Vagina (tissue), 2 donors: ENCODE results near the gene ZNF514. TPM values are rescaled to one million over a fixed set of nuclear protein-coding genes. Genes with fewer than 3 reads are reported as not detected.

Source experiments
- DNase-seq, 2 donors: peaks; one replicate each; pipeline ENCODE4 v3.0.0-alpha.2; 2017; ENCODE audit errors: extremely low spot score in 2 of 2
- H3K27ac ChIP-seq: fragments of 200-600 bp; sonication (generic); one replicate; pipeline ENCODE4 v1.5.1; 2019
- H3K27me3 ChIP-seq: fragments of 200-600 bp; sonication (generic); one replicate; pipeline ENCODE4 v1.5.1; 2019
- H3K36me3 ChIP-seq, 2 donors: fragments of 200-600 bp; sonication (generic); one replicate each; pipeline ENCODE4 v1.5.1; 2017 to 2019
- H3K4me1 ChIP-seq: fragments of 200-600 bp; sonication (generic); one replicate; pipeline ENCODE4 v1.5.1; 2019
- H3K4me3 ChIP-seq, 2 donors: fragments of 200-600 bp; sonication (generic); 1 replicate in 1 of 2; 2 replicates in 1 of 2; pipeline ENCODE4 v1.5.1; 2016 to 2019
- H3K9me3 ChIP-seq: fragments of 200-600 bp; sonication (generic); one replicate; pipeline ENCODE4 v1.5.1; 2019
- CTCF ChIP-seq, 3 experiments: fragments of 450-650 bp in 2 of 3; fragments of 200-600 bp in 1 of 3; sonication (generic) in 1 of 3; IDR thresholded peaks; one replicate each; pipeline ENCODE4 v1.5.1; 2017 to 2019; ENCODE audit warnings: antibody characterized with exemption in 3 of 3, mild to moderate bottlenecking in 2 of 3, moderate library complexity in 2 of 3
- POLR2A ChIP-seq, 2 donors: fragments of 450-650 bp; IDR thresholded peaks; one replicate each; pipeline ENCODE4 v1.6.1; 2017; ENCODE audit warnings: antibody characterized with exemption in 2 of 2, mild to moderate bottlenecking in 2 of 2, moderate library complexity in 2 of 2
- POLR2AphosphoS5 ChIP-seq, 2 donors: sonication (generic); formaldehyde crosslinking; IDR thresholded peaks; one replicate each; pipeline ENCODE4 v1.9.0; 2017; ENCODE audit warnings: antibody characterized with exemption in 2 of 2, mild to moderate bottlenecking in 2 of 2, low read depth in 1 of 2; ENCODE audit not compliant: insufficient read depth in 1 of 2
- intact Hi-C: fragments of 100-400 bp; cut with DNase I; formaldehyde crosslinking; loops from one replicate; pipeline ENCODE4 v1.15.1; 2023
- total RNA-seq: library from RNA; depleted of rRNA; stranded (reverse); fragments of >200 nt; gene quantifications from one replicate; pipeline ENCODE4 v1.2.3, GENCODE V29; 2016

The ZNF514 gene
- total RNA-seq, 1 donor from 2014 or later = 14.0 TPM

GRCh38 chr2:95121093-95121406 is 38.6 kb downstream of the ZNF514 start:
- Histone ChIP-seq H3K27me3 (no peaks in the 10 kb centered on the region), H3K36me3 (no peaks in the 10 kb centered on the region), H3K4me3 (peak overlapping the region; percentile 88 to 94), H3K4me1 (peaks cover 31% of the 10 kb centered on the region), H3K9me3 (no peaks in the 10 kb centered on the region), H3K27ac (peak overlapping the region; percentile 80)
- intact Hi-C loops = loop anchor here (5.0 kb wide), 1 partner anchor 41 kb away; no protein-coding TSS in a partner anchor
- TF ChIP-seq CTCF (IDR thresholded peaks at IDR 0.05) = no peak
- no peak for TF ChIP-seq POLR2A (IDR thresholded peaks at IDR 0.05)
- TF ChIP-seq POLR2AphosphoS5 (IDR thresholded peaks at IDR 0.05; ENCODE audit: insufficient read depth in 1 of 2, low read depth in 1 of 2) = no peak
- DNase-seq = no peak

- TF ChIP-seq CTCF (IDR thresholded peaks at IDR 0.05) (peak; percentile 27 to 38 (median 37)), POLR2AphosphoS5 (IDR thresholded peaks at IDR 0.05; ENCODE audit: insufficient read depth in 1 of 2, low read depth in 1 of 2) (no peak)
- Histone ChIP-seq H3K36me3 (peaks cover 0 to 39% of the 10 kb centered on the region in 2 donors), H3K4me1 (peaks cover 31% of the 10 kb centered on the region), H3K9me3 (no peaks in the 10 kb centered on the region), H3K27ac (no peak overlapping the region), H3K27me3 (no peaks in the 10 kb centered on the region), H3K4me3 (no peak overlapping the region)
- no peak for DNase-seq
- intact Hi-C loops = no loop called here
These were observed 44.2 kb downstream of the ZNF514 start for GRCh38 chr2:95115418-95115817.

DNA sequence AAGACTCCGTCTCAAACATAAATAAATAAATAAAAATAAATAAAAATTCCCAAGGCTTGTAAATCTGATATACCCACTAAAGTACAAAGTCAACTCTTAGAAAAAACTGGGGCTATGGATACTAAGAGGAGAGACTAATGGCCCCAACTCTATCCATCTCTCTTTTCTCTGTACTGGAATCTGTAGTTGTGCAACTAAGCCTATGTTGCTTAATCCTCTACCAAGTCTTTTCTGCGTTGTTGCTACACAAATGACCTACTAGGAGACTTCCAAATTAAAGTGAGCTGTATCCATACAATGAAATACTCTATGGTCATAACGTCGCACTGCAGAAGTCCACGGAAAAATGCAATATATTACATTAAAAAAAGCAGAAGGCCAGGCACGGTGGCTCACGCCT is 46.2 kb downstream of the ZNF514 start:
- no peak overlapping the region for H3K4me3 ChIP-seq
- no peaks in the 10 kb centered on the region for H3K9me3 ChIP-seq
- no peak for TF ChIP-seq POLR2A (IDR thresholded peaks at IDR 0.05)
- no peak for TF ChIP-seq POLR2AphosphoS5 (IDR thresholded peaks at IDR 0.05; ENCODE audit: insufficient read depth in 1 of 2, low read depth in 1 of 2)
- no peak for TF ChIP-seq CTCF (IDR thresholded peaks at IDR 0.05)
- intact Hi-C loops = no loop called here
- H3K36me3 ChIP-seq = peaks cover 0 to 59% of the 10 kb centered on the region in 2 donors
- no peak for DNase-seq
- peaks cover 15% of the 10 kb centered on the region for H3K4me1 ChIP-seq
- H3K27me3 ChIP-seq = no peaks in the 10 kb centered on the region
- no peak overlapping the region for H3K27ac ChIP-seq

DNA sequence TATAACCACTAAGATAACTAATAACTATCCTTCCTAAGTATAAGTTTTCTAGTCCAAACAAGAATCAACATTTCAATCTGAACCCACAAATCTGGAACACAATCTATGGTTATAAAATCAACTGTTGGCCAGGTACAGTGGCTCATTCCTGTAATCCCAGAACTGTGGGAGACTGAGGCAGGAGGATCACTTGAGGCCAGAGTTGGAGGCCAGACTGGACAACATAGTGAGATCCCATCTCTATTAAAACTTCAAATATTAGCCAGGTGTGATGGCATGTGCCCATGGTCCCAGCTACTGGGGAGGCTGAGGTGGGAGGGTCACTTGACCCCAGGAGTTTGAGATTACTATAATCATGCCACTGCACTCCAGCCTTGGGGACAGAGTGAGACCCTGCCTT is 49.3 kb downstream of the ZNF514 start:
- Histone ChIP-seq H3K9me3 (no peaks in the 10 kb centered on the region), H3K27ac (no peak overlapping the region), H3K27me3 (no peaks in the 10 kb centered on the region), H3K36me3 (peaks cover 0 to 89% of the 10 kb centered on the region in 2 donors), H3K4me1 (peaks cover 5% of the 10 kb centered on the region), H3K4me3 (no peak overlapping the region)
- TF ChIP-seq CTCF (IDR thresholded peaks at IDR 0.05) (no peak), POLR2AphosphoS5 (IDR thresholded peaks at IDR 0.05; ENCODE audit: insufficient read depth in 1 of 2, low read depth in 1 of 2) (no peak), POLR2A (IDR thresholded peaks at IDR 0.05) (no peak)
- intact Hi-C loops = no loop called here
- no peak for DNase-seq

DNA sequence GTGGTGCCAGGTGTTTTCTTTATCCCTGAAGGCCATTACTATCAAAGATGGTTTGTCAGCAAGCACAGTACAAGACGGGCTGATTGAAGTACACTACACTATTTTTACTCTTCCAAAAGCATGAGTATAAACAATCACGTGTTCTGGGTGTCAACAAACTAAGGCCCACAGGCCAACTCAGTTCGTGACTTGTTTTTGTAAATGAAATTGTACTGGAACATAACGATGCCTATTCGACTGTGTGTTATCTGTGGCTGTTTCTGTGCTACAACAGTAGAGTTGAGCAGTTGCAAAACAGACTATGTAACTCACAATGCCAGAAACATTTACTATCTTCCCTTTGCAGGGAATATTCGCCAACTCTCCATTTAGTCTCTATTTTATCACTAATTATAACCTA is 50.4 kb downstream of the ZNF514 start:
- no peak for TF ChIP-seq POLR2AphosphoS5 (IDR thresholded peaks at IDR 0.05; ENCODE audit: insufficient read depth in 1 of 2, low read depth in 1 of 2)
- no peak for TF ChIP-seq POLR2A (IDR thresholded peaks at IDR 0.05)
- TF ChIP-seq CTCF (IDR thresholded peaks at IDR 0.05) = no peak
- DNase-seq = no peak
- intact Hi-C loops = no loop called here
- Histone ChIP-seq H3K4me1 (no peaks in the 10 kb centered on the region), H3K27ac (no peak overlapping the region), H3K9me3 (no peaks in the 10 kb centered on the region), H3K36me3 (peaks cover 3 to 95% of the 10 kb centered on the region in 2 donors), H3K4me3 (no peak overlapping the region), H3K27me3 (no peaks in the 10 kb centered on the region)
